ENCODE measurements around the gene POLR3E. TPM values are rescaled to one million over a fixed set of nuclear protein-coding genes. Genes with fewer than 3 reads are reported as not detected.

Gene POLR3E
- total and polyA plus RNA-seq, 2 experiments from 2014 or later: 23.5 to 62.5 TPM

DNA sequence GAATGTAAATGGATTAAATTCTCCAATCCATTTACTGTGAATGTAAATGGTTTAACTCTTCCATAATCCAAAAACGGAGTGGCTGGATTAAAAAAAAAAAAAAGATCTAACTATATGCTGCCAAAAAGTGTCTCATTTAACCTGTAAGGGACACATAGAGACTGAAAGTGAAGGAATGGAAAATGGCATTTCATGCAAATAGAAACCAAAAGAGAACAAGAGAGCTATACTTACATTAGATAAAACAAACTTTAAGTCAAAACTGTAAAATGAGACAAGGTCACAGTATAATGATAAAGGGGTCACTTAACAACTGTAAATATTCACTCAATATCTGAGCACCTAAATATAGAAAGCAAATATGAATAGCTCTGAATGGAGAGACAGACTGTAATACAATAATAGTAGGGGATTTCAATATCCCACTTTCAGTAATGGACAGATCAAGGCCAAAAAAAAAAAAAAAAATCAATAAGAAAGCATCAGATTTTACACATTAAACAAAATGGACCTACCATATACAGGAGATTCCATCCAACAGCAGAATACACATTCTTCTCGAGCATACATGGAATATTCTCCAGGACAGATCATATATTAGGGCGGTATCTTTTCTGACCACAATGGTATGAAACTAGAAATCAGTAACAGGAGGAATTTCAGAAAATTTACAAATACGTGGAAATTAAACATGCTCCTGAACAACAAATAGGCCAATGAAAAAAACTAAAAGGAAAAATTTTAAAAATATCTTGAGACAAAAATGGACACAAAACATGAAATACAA lies 40.8 kb downstream of the POLR3E start:
- no peak for DNase-seq (ENCODE audit: low spot score)
- TF ChIP-seq, protein P1, sequence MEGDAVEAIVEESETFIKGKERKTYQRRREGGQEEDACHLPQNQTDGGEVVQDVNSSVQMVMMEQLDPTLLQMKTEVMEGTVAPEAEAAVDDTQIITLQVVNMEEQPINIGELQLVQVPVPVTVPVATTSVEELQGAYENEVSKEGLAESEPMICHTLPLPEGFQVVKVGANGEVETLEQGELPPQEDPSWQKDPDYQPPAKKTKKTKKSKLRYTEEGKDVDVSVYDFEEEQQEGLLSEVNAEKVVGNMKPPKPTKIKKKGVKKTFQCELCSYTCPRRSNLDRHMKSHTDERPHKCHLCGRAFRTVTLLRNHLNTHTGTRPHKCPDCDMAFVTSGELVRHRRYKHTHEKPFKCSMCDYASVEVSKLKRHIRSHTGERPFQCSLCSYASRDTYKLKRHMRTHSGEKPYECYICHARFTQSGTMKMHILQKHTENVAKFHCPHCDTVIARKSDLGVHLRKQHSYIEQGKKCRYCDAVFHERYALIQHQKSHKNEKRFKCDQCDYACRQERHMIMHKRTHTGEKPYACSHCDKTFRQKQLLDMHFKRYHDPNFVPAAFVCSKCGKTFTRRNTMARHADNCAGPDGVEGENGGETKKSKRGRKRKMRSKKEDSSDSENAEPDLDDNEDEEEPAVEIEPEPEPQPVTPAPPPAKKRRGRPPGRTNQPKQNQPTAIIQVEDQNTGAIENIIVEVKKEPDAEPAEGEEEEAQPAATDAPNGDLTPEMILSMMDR (IDR thresholded peaks at IDR 0.05; ENCODE audit: poor library complexity): no peak
- TF ChIP-seq EZH2 (IDR thresholded peaks at IDR 0.05; ENCODE audit: borderline replicate concordance) (no peak), EZH2phosphoT487 (IDR thresholded peaks at IDR 0.05; ENCODE audit: low read depth, severe bottlenecking, unreplicated experiment) (no peak)
- Histone ChIP-seq H4K20me1 (ENCODE audit: insufficient read depth, poor library complexity, severe bottlenecking) (no peaks in the 10 kb centered on the region), H3K4me1 (ENCODE audit: insufficient read depth) (no peaks in the 10 kb centered on the region), H3K4me2 (no peak overlapping the region), H3K4me3 (no peak overlapping the region), H3K27ac (no peak overlapping the region), H3K36me3 (replicated peaks; ENCODE audit: insufficient read depth, low read depth) (no peaks in the 10 kb centered on the region), H3K9me3 (ENCODE audit: low read depth) (peaks cover 26% of the 10 kb centered on the region), H3K9me2 (replicated peaks; ENCODE audit: insufficient read depth) (no peaks in the 10 kb centered on the region), H3K79me2 (peaks cover 4% of the 10 kb centered on the region), H2AFZ (no peak overlapping the region), H3K27me3 (no peaks in the 10 kb centered on the region)
- WGBS (ENCODE audit: low lambda C conversion rate, missing lambda C conversion rate): 96% methylated on average over 4 of the region's 4 CpGs

DNA sequence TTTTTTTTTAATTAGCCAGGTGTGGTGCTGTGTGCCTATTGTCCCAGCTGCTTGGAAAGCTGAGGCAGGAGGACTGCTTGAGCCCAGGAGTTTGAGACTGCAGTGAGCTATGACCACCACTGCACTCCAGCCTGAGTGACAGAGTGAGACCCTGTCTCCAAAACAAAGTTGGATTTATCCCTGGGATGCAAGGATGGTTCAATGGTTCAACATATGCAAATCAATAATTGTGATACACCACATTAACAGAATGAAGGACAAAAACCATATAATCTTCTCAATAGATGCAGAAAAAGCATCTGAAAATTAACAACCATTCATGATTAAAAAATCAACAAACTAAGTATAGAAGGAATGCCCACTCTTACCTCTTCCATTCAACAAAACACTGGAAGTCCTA lies 43.7 kb downstream of the POLR3E start:
- Histone ChIP-seq H3K4me3 (no peak overlapping the region), H3K27ac (no peak overlapping the region), H3K4me1 (ENCODE audit: insufficient read depth) (no peaks in the 10 kb centered on the region), H3K27me3 (no peaks in the 10 kb centered on the region), H3K9me2 (replicated peaks; ENCODE audit: insufficient read depth) (no peaks in the 10 kb centered on the region), H3K79me2 (peaks cover 4% of the 10 kb centered on the region), H3K36me3 (replicated peaks; ENCODE audit: insufficient read depth, low read depth) (no peaks in the 10 kb centered on the region), H2AFZ (no peak overlapping the region), H3K9me3 (ENCODE audit: low read depth) (peaks cover 26% of the 10 kb centered on the region), H3K4me2 (no peak overlapping the region), H4K20me1 (ENCODE audit: insufficient read depth, poor library complexity, severe bottlenecking) (no peaks in the 10 kb centered on the region)
- TF ChIP-seq EZH2 (IDR thresholded peaks at IDR 0.05; ENCODE audit: borderline replicate concordance) (no peak), EZH2phosphoT487 (IDR thresholded peaks at IDR 0.05; ENCODE audit: low read depth, severe bottlenecking, unreplicated experiment) (no peak)
- TF ChIP-seq, protein P1 (IDR thresholded peaks at IDR 0.05; ENCODE audit: poor library complexity): no peak
- DNase-seq (ENCODE audit: low spot score): no peak

DNA sequence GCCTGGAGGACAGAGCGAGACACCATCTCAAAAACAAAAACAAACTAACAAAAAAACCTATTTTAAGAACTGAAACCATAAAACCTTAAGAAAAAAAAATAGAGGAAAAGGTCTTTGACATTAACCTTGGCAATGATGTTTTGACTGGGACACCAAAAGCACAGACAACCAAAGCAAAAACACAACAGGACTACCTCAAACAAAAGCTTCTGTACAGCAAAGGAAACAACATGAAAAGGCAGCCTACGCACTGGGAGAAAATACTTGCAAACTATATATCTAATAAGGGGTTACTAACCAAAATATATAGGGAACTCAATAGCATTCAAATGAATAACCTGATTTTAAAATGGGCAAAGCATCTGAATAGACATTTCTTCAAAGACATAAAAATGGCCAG lies 44.9 kb downstream of the POLR3E start:
- DNase-seq (ENCODE audit: low spot score): no peak
- H2AFZ ChIP-seq: no peak overlapping the region
- H3K79me2 ChIP-seq: no peaks in the 10 kb centered on the region
- H3K9me3 ChIP-seq (ENCODE audit: low read depth): peaks cover 14% of the 10 kb centered on the region
- no peaks in the 10 kb centered on the region for H3K9me2 ChIP-seq (replicated peaks; ENCODE audit: insufficient read depth)
- H3K27me3 ChIP-seq: no peaks in the 10 kb centered on the region
- TF ChIP-seq, protein P1 (IDR thresholded peaks at IDR 0.05; ENCODE audit: poor library complexity): no peak
- TF ChIP-seq EZH2 (IDR thresholded peaks at IDR 0.05; ENCODE audit: borderline replicate concordance): no peak
- TF ChIP-seq EZH2phosphoT487 (IDR thresholded peaks at IDR 0.05; ENCODE audit: low read depth, severe bottlenecking, unreplicated experiment): no peak
- no peak overlapping the region for H3K4me3 ChIP-seq
- H4K20me1 ChIP-seq (ENCODE audit: insufficient read depth, poor library complexity, severe bottlenecking): no peaks in the 10 kb centered on the region
- WGBS (ENCODE audit: low lambda C conversion rate, missing lambda C conversion rate): 99% methylated on average over 2 of the region's 2 CpGs
- no peaks in the 10 kb centered on the region for H3K36me3 ChIP-seq (replicated peaks; ENCODE audit: insufficient read depth, low read depth)
- H3K4me1 ChIP-seq (ENCODE audit: insufficient read depth): no peaks in the 10 kb centered on the region
- no peak overlapping the region for H3K4me2 ChIP-seq
- no peak overlapping the region for H3K27ac ChIP-seq
